CD14-positive monocyte (primary cell): ENCODE data around the gene DNAH1. TPM values are rescaled to one million over a fixed set of nuclear protein-coding genes. Genes with fewer than 3 reads are reported as not detected.

ENCODE experiments used
- DNase-seq, 3 donors: peaks; one replicate each; pipeline ENCODE4 v3.0.0-alpha.2; 2011 to 2022
- H2AFZ ChIP-seq: 2 replicates; pipeline ENCODE4 v1.6.0; 2012; ENCODE audit warnings: mild to moderate bottlenecking, low read depth, low read length, inconsistent platforms; ENCODE audit not compliant: insufficient read depth, poor library complexity, severe bottlenecking
- H3K27ac ChIP-seq, 2 donors: 1 replicate in 1 of 2; 2 replicates in 1 of 2; pipeline ENCODE4 v1.5.1; 2012 to 2013; ENCODE audit warnings: low read length in 2 of 2, control low read depth in 1 of 2, inconsistent platforms in 1 of 2, low read depth in 1 of 2, mild to moderate bottlenecking in 1 of 2
- H3K27me3 ChIP-seq, 2 donors: one replicate each; pipeline versions ENCODE4 v1.6.0 to v1.6.1; 2011 to 2013; ENCODE audit warnings: low read length in 2 of 2; ENCODE audit not compliant: control insufficient read depth in 2 of 2, insufficient read depth in 2 of 2
- H3K36me3 ChIP-seq, 2 donors: replicated peaks in 1 of 2; 1 replicate in 1 of 2; 2 replicates in 1 of 2; pipeline versions ENCODE4 v1.5.1 to v1.6.1; 2012 to 2013; ENCODE audit warnings: low read length in 2 of 2, control low read depth in 1 of 2, inconsistent platforms in 1 of 2, mild to moderate bottlenecking in 1 of 2; ENCODE audit not compliant: insufficient read depth in 2 of 2, control insufficient read depth in 1 of 2
- H3K4me1 ChIP-seq, 2 donors: 1 replicate in 1 of 2; 2 replicates in 1 of 2; pipeline versions ENCODE4 v1.5.1 to v1.6.1; 2012 to 2013; ENCODE audit warnings: low read length in 2 of 2, control low read depth in 1 of 2, inconsistent platforms in 1 of 2, mild to moderate bottlenecking in 1 of 2, moderate library complexity in 1 of 2; ENCODE audit not compliant: insufficient read depth in 2 of 2, control insufficient read depth in 1 of 2
- H3K4me2 ChIP-seq: replicated peaks from 2 replicates; pipeline ENCODE3; 2012; ENCODE audit warnings: low read length, moderate library complexity, mild to moderate bottlenecking; ENCODE audit not compliant: poor library complexity, severe bottlenecking; ENCODE audit errors: extremely low read depth
- H3K4me3 ChIP-seq, 3 experiments: fragments of 200-600 bp in 1 of 3; sonication (generic) in 1 of 3; replicated peaks in 1 of 3; 1 replicate in 2 of 3; 2 replicates in 1 of 3; pipeline ENCODE4 v1.5.1; 2011 to 2013; ENCODE audit warnings: low read length in 3 of 3, mild to moderate bottlenecking in 3 of 3, control low read depth in 2 of 3, low read depth in 2 of 3, inconsistent platforms in 1 of 3, moderate library complexity in 1 of 3
- H3K79me2 ChIP-seq: 2 replicates; pipeline ENCODE4 v1.6.0; 2012; ENCODE audit warnings: mild to moderate bottlenecking, control low read depth, inconsistent platforms, low read length, moderate library complexity; ENCODE audit not compliant: insufficient read depth
- H3K9ac ChIP-seq: 2 replicates; pipeline ENCODE4 v1.6.0; 2017; ENCODE audit warnings: low read length, mild to moderate bottlenecking; ENCODE audit not compliant: insufficient read depth, poor library complexity, severe bottlenecking
- H3K9me3 ChIP-seq, 2 donors: replicated peaks in 1 of 2; 1 replicate in 1 of 2; 2 replicates in 1 of 2; pipeline versions ENCODE4 v1.5.1 to v1.6.1; 2012 to 2013; ENCODE audit warnings: low read length in 2 of 2, control low read depth in 1 of 2; ENCODE audit not compliant: control insufficient read depth in 1 of 2, insufficient read depth in 1 of 2
- H4K20me1 ChIP-seq: 2 replicates; pipeline ENCODE4 v1.6.0; 2012; ENCODE audit warnings: mild to moderate bottlenecking, low read length, control low read depth, moderate library complexity; ENCODE audit not compliant: insufficient read depth
- H3K27ac Mint-ChIP-seq, 7 donors: one replicate each; pipeline ENCODE4 v1.8.0; 2020; ENCODE audit warnings: mild to moderate bottlenecking in 7 of 7, mixed read lengths in 7 of 7, moderate library complexity in 6 of 7, inconsistent platforms in 2 of 7
- H3K27me3 Mint-ChIP-seq, 3 donors: one replicate each; pipeline ENCODE4 v1.8.0; 2021 to 2022; ENCODE audit warnings: low read depth in 3 of 3, mild to moderate bottlenecking in 3 of 3, mixed read lengths in 3 of 3, moderate library complexity in 3 of 3, inconsistent platforms in 1 of 3
- H3K36me3 Mint-ChIP-seq, 2 donors: one replicate each; pipeline ENCODE4 v1.8.0; 2020; ENCODE audit warnings: mixed read lengths in 2 of 2, inconsistent platforms in 1 of 2, mild to moderate bottlenecking in 1 of 2
- H3K4me1 Mint-ChIP-seq: one replicate; pipeline ENCODE4 v1.8.0; 2020; ENCODE audit warnings: mild to moderate bottlenecking, mixed read lengths
- H3K4me3 Mint-ChIP-seq, 2 donors: one replicate each; pipeline ENCODE4 v1.8.0; 2020; ENCODE audit warnings: mild to moderate bottlenecking in 2 of 2, mixed read lengths in 2 of 2, moderate library complexity in 1 of 2
- H3K9me3 Mint-ChIP-seq, 7 donors: one replicate each; pipeline ENCODE4 v1.8.0; 2020 to 2022; ENCODE audit warnings: mixed read lengths in 7 of 7, mild to moderate bottlenecking in 6 of 7, moderate library complexity in 6 of 7, inconsistent platforms in 2 of 7
- CTCF ChIP-seq: fragments of 200-600 bp; IDR thresholded peaks from one replicate; pipeline ENCODE4 v1.8.0; 2022; ENCODE audit warnings: antibody characterized with exemption, mild to moderate bottlenecking
- WGBS: methylation state at CpG from one replicate; pipeline ENCODE4 v1.1.5; 2013; ENCODE audit warnings: missing lambda C conversion rate; ENCODE audit not compliant: insufficient coverage; 5-methylcytosine and 5-hydroxymethylcytosine counted together
- intact Hi-C, 2 donors: fragments of 100-400 bp; cut with micrococcal nuclease; formaldehyde crosslinking; loops; one replicate each; pipeline versions ENCODE4 v1.15.0 to v1.15.1; 2023
- polyA plus RNA-seq, 3 donors: library from polyadenylated mRNA; depleted of rRNA in 1 of 3; unstranded in 2 of 3; stranded (reverse) in 1 of 3; fragments of 300-500 nt in 2 of 3; fragments of >200 nt in 1 of 3; fragmentation: Illumina TruSeq in 2 of 3; gene quantifications; 1 replicate in 2 of 3; 2 replicates in 1 of 3; pipeline ENCODE4 v1.2.3, GENCODE V29; 2012 to 2021

Gene DNAH1
- polyA plus RNA-seq, 3 donors: 0.15 to 47.0 (median 0.25) TPM

GRCh38 chr3:52383446-52383845 is 67.3 kb downstream of the DNAH1 start:
- Mint-ChIP-seq H3K4me1 (peaks cover 13% of the 10 kb centered on the region), H3K36me3 (peaks cover 11 to 19% of the 10 kb centered on the region in 2 donors), H3K9me3 (peaks cover 0 to 2% (median 0%) of the 10 kb centered on the region in 7 donors), H3K27me3 (no peaks in the 10 kb centered on the region), H3K27ac (no peak overlapping the region), H3K4me3 (no peak overlapping the region)
- 96% methylated on average over 14 of the region's 14 CpGs for WGBS
- Histone ChIP-seq H3K9ac (no peak overlapping the region), H2AFZ (no peak overlapping the region), H3K4me1 (peaks cover 9 to 11% of the 10 kb centered on the region in 2 donors), H3K9me3 (no peaks in the 10 kb centered on the region), H3K27ac (no peak overlapping the region), H3K4me2 (no peak overlapping the region), H3K79me2 (no peaks in the 10 kb centered on the region), H3K27me3 (no peaks in the 10 kb centered on the region), H3K4me3 (no peak overlapping the region), H4K20me1 (no peaks in the 10 kb centered on the region), H3K36me3 (peaks cover 5 to 6% of the 10 kb centered on the region in 2 donors)
- no peak for TF ChIP-seq CTCF
- intact Hi-C loops: no loop called here
- no peak for DNase-seq

DNA sequence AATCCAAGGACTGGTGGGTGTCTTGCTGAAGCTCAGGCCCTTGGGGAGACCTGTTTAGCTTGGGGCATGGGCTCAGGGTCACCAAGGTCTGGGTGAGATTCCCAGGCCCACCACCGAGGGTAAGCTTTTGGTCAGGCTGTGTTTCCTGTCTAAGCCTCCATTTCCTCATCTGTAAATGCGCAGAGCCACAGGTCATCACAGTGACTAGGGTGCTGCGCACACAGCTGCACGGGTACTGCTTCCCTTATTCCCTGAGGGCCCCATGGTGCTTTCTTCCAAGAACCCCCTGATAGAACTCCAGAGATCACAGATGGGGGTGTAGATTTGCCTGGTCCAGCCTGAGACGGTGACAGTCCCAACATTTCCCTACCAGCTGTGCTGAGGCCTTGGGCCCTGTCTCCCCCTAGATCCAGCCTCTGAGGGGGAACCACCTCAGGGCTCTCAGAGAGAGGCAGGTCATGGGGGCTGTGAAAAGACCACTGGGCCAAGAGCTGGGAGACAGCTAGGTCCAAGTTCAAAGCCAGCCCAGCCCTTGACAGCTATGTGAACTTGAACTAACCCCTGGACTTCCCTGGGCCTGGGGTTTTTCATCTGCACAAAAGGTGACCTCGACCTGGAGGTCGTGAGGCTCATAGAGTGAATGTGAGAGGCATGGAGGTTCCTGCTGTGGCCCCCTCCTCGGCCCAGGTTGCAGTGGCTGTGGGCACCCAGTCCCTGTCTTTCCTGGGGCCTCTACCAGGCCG is 68.1 kb downstream of the DNAH1 start:
- no peaks in the 10 kb centered on the region for H3K9me3 ChIP-seq
- intact Hi-C loops: no loop called here
- WGBS: 42% methylated on average over 4 of the region's 9 CpGs
- no peak overlapping the region for H2AFZ ChIP-seq
- H3K4me3 ChIP-seq: no peak overlapping the region
- no peaks in the 10 kb centered on the region for H3K79me2 ChIP-seq
- H3K27me3 ChIP-seq: no peaks in the 10 kb centered on the region
- no peak overlapping the region for H3K4me3 Mint-ChIP-seq
- no peaks in the 10 kb centered on the region for H3K27me3 Mint-ChIP-seq
- H3K9ac ChIP-seq: no peak overlapping the region
- no peak overlapping the region for H3K4me2 ChIP-seq
- peaks cover 0 to 2% (median 0%) of the 10 kb centered on the region in 7 donors for H3K9me3 Mint-ChIP-seq
- H3K36me3 Mint-ChIP-seq: peaks cover 16 to 24% of the 10 kb centered on the region in 2 donors
- H3K27ac ChIP-seq: no peak overlapping the region
- no peak for TF ChIP-seq CTCF
- no peaks in the 10 kb centered on the region for H4K20me1 ChIP-seq
- peaks cover 13% of the 10 kb centered on the region for H3K4me1 Mint-ChIP-seq
- peak overlapping the region in 4 of 7 donors; percentile 12 to 64 (median 42) for H3K27ac Mint-ChIP-seq
- peaks cover 9 to 11% of the 10 kb centered on the region in 2 donors for H3K4me1 ChIP-seq
- peaks cover 5 to 13% of the 10 kb centered on the region in 2 donors for H3K36me3 ChIP-seq
- peak; percentile 13 to 27 (median 14) for DNase-seq
